ENCODE data around the gene RFX7.
"Not testable (repeated sequence)": the region's sequence is repeated elsewhere in the genome, so short reads cannot be mapped to it uniquely, and the experiment has no call there.

The RFX7 gene

GRCh38 chr15:56243163-56244037 lies at the start of gene RFX7:
Gene RFX7 (minus strand): TSS chr15:56243879. CDS start chr15:56243285, 594 bp downstream.
- DNase-seq, result no peak

- DNase-seq, result no peak
These were observed 49.1 kb upstream of the RFX7 start for GRCh38 chr15:56292546-56293316.

- no peak for DNase-seq
These were observed 48.1 kb upstream of the RFX7 start for GRCh38 chr15:56291741-56292140.

- no peak for DNase-seq
These were observed 42.5 kb upstream of the RFX7 start for GRCh38 chr15:56286213-56286612.

- DNase-seq, result no peak
These were observed 37.5 kb upstream of the RFX7 start for GRCh38 chr15:56281145-56281544.

- DNase-seq, result no peak
These were observed 30.0 kb upstream of the RFX7 start for GRCh38 chr15:56273724-56274123.

- no peak for DNase-seq
These were observed 28.8 kb upstream of the RFX7 start for GRCh38 chr15:56272454-56272853.

- not testable (repeated sequence) for DNase-seq
These were observed 22.8 kb upstream of the RFX7 start for GRCh38 chr15:56266465-56266864.

GRCh38 chr15:56261854-56262509 lies 18.3 kb upstream of the RFX7 start:
- DNase-seq, result no peak

- not testable (repeated sequence) for DNase-seq
These were observed 13.6 kb upstream of the RFX7 start for GRCh38 chr15:56257306-56257705.

GRCh38 chr15:56254265-56254664 lies 10.6 kb upstream of the RFX7 start:
- DNase-seq, result no peak

- DNase-seq, result no peak
These were observed 8.7 kb upstream of the RFX7 start for GRCh38 chr15:56252386-56252785.

- DNase-seq, result no peak
These were observed 7.8 kb upstream of the RFX7 start for GRCh38 chr15:56251315-56252095.

- no peak for DNase-seq
These were observed 6.9 kb upstream of the RFX7 start for GRCh38 chr15:56250626-56251025.

GRCh38 chr15:56249092-56249491 lies 5.4 kb upstream of the RFX7 start:
- DNase-seq, result no peak

- DNase-seq, result no peak
These were observed 4.8 kb upstream of the RFX7 start for GRCh38 chr15:56248311-56248992.

- DNase-seq, result no peak
These were observed 3.6 kb upstream of the RFX7 start for GRCh38 chr15:56247266-56247665.

- DNase-seq, result peak; percentile 84
These were observed 2.5 kb upstream of the RFX7 start for GRCh38 chr15:56245871-56246814.

- DNase-seq, result no peak
These were observed 1.3 kb upstream of the RFX7 start for GRCh38 chr15:56244811-56245576.

All from SIG-M5 (cell line).